ENCODE measurements around the gene BTF3. TPM values are rescaled to one million over a fixed set of nuclear protein-coding genes. Genes with fewer than 3 reads are reported as not detected.

BTF3 gene
- total RNA-seq, 1 donor: 141 TPM

Other genes starting within 250 kb of the BTF3 start
- not detected for gene FOXD1, start 49.7 kb upstream of the BTF3 start, total RNA-seq
- 14.8 TPM for gene ANKRA2, start 67.2 kb downstream of the BTF3 start, total RNA-seq
- 31.0 TPM for gene UTP15, start 67.3 kb downstream of the BTF3 start, total RNA-seq
- 0.27 TPM for gene ARHGEF28, start 127.8 kb downstream of the BTF3 start, total RNA-seq

Data from hematopoietic multipotent progenitor cell (in vitro differentiated cells).